K562 (cell line): Measurements from ENCODE around the gene DAPK2. TPM values are rescaled to one million over a fixed set of nuclear protein-coding genes. Genes with fewer than 3 reads are reported as not detected.

Experiments used
- ATAC-seq: fragments of 200-7000 bp; cut with Tn5 transposase; 3 replicates; pipeline ENCODE4 v1.9.1; 2020; ENCODE audit warnings: moderate library complexity
- BruUV-seq: library from RNA; stranded (reverse); fragments of 400-500 nt; replicated peaks from 2 replicates; lab custom pipeline; 2021; lab: Mats Ljungman, UMichigan
- CTCF ChIA-PET: fragments of 300-600 bp; formaldehyde crosslinking; extraction: SDS; loops from one replicate; lab custom pipeline; 2021; ENCODE audit warnings: low intra/inter-chr PET ratio; lab: Yijun Ruan, JAX
- POLR2A ChIA-PET: fragments of 300-600, 350-650 bp; sonication (Branson Sonifier 250); formaldehyde crosslinking; extraction: SDS; loops from one replicate; lab custom pipeline; 2021; ENCODE audit warnings: antibody characterized with exemption, inconsistent platforms; lab: Yijun Ruan, JAX
- DNase-seq, 4 experiments: peaks; one replicate each; pipeline versions ENCODE4 v3.0.0 to v3.0.0-alpha.2; 2011 to 2018; ENCODE audit warnings: low spot score in 3 of 4, mixed read lengths in 3 of 4; ENCODE audit errors: extremely low read depth in 1 of 4
- FAIRE-seq: peaks from 2 replicates; lab custom pipeline; 2011; peaks lifted over from hg19 to GRCh38; lab: Jason Lieb, UNC
- H2AFZ ChIP-seq: 2 replicates; pipeline ENCODE4 v1.6.0; 2011; ENCODE audit warnings: low read depth, low read length, control low read depth, inconsistent platforms
- H3K27ac ChIP-seq: fragments of 200-600 bp; 3 replicates; pipeline ENCODE4 v1.8.0; 2011; ENCODE audit warnings: low read depth, mild to moderate bottlenecking, control low read depth, inconsistent platforms, low read length, moderate library complexity, mixed read lengths; ENCODE audit errors: extremely low read depth
- H3K27me3 ChIP-seq, 2 experiments: fragments of 300-600 bp in 1 of 2; 2 replicates in 1 of 2; 3 replicates in 1 of 2; pipeline versions ENCODE4 v1.6.0 to v1.8.0; 2011; ENCODE audit warnings: inconsistent platforms in 2 of 2, low read length in 2 of 2, mild to moderate bottlenecking in 1 of 2, mixed read lengths in 1 of 2, moderate library complexity in 1 of 2; ENCODE audit not compliant: control insufficient read depth in 2 of 2, insufficient read depth in 2 of 2
- H3K36me3 ChIP-seq: fragments of 300-600 bp; 3 replicates; pipeline ENCODE4 v1.8.0; 2011; ENCODE audit warnings: mild to moderate bottlenecking, low read length, inconsistent platforms; ENCODE audit not compliant: control insufficient read depth, insufficient read depth
- H3K4me1 ChIP-seq, 2 experiments: fragments of 200-600 bp in 1 of 2; replicated peaks in 1 of 2; 2 replicates in 1 of 2; 3 replicates in 1 of 2; pipeline versions ENCODE4 v1.5.1 to v1.8.0; 2011; ENCODE audit warnings: inconsistent platforms in 2 of 2, low read length in 2 of 2, mild to moderate bottlenecking in 1 of 2, mixed read lengths in 1 of 2, moderate library complexity in 1 of 2; ENCODE audit not compliant: control insufficient read depth in 2 of 2, insufficient read depth in 2 of 2
- H3K4me2 ChIP-seq: 2 replicates; pipeline ENCODE4 v1.6.1; 2011; ENCODE audit warnings: low read length, control low read depth, inconsistent platforms, mixed read lengths; ENCODE audit not compliant: insufficient read depth
- H3K4me3 ChIP-seq: fragments of 200-600 bp; sonication (generic), shearing (Covaris generic); 2 replicates; pipeline ENCODE4 v1.5.1; 2016; ENCODE audit warnings: control low read depth, inconsistent platforms
- H3K79me2 ChIP-seq: fragments of 200-600 bp; 3 replicates; pipeline ENCODE4 v1.8.0; 2011; ENCODE audit warnings: low read length, inconsistent platforms; ENCODE audit not compliant: control insufficient read depth, insufficient read depth
- H3K9ac ChIP-seq, 2 experiments: 2 replicates each; pipeline versions ENCODE4 v1.6.0 to v1.6.1; 2011; ENCODE audit warnings: low read depth in 2 of 2, low read length in 2 of 2, control low read depth in 1 of 2, inconsistent platforms in 1 of 2, mild to moderate bottlenecking in 1 of 2, mixed read lengths in 1 of 2; ENCODE audit not compliant: insufficient read depth in 1 of 2
- H3K9me1 ChIP-seq: one replicate; pipeline ENCODE4 v1.6.0; 2011; ENCODE audit warnings: inconsistent platforms, mild to moderate bottlenecking, low read length, moderate library complexity; ENCODE audit not compliant: control insufficient read depth, insufficient read depth
- H3K9me3 ChIP-seq: replicated peaks from 2 replicates; pipeline ENCODE4 v1.5.1; 2011; ENCODE audit warnings: low read depth, low read length, inconsistent platforms; ENCODE audit not compliant: control insufficient read depth, insufficient read depth
- H4K20me1 ChIP-seq: replicated peaks from 2 replicates; pipeline ENCODE4 v1.6.1; 2011; ENCODE audit warnings: low read length, inconsistent platforms, mixed read lengths; ENCODE audit not compliant: control insufficient read depth, insufficient read depth
- CTBP1 ChIP-seq: fragments of 450-650 bp; IDR thresholded peaks from 2 replicates; pipeline ENCODE4 v1.6.1; 2016; ENCODE audit warnings: borderline replicate concordance
- E2F1 ChIP-seq: sonication (generic); formaldehyde crosslinking; IDR thresholded peaks from 2 replicates; pipeline ENCODE4 v1.8.1; 2023; ENCODE audit warnings: mild to moderate bottlenecking, missing genetic modification reagents, moderate library complexity
- ERF ChIP-seq: fragments of 450-650 bp; formaldehyde crosslinking; IDR thresholded peaks from 2 replicates; pipeline ENCODE4 v1.4.0; 2020; ENCODE audit warnings: mild to moderate bottlenecking, mixed read lengths
- MAFG ChIP-seq: fragments of 450-650 bp; conservative IDR thresholded peaks from 2 replicates; pipeline ENCODE4 v1.6.1; 2016; ENCODE audit warnings: missing genetic modification characterization, missing compliant biosample characterization
- SLC30A9 ChIP-seq: fragments of 250-450 bp; sonication (Bioruptor Pico); IDR thresholded peaks from 2 replicates; pipeline ENCODE4 v1.8.0; 2022; ENCODE audit warnings: mild to moderate bottlenecking, moderate library complexity
- TCFL5 ChIP-seq: fragments of 250-450 bp; sonication (Bioruptor Pico); conservative IDR thresholded peaks from 2 replicates; pipeline ENCODE4 v1.6.1; 2021; ENCODE audit warnings: mild to moderate bottlenecking, moderate library complexity, matching md5 sums
- ZNF830 ChIP-seq: fragments of 250-450 bp; sonication (Bioruptor Pico); IDR thresholded peaks from 2 replicates; pipeline ENCODE4 v1.5.0; 2021; ENCODE audit warnings: mild to moderate bottlenecking
- WGBS: fragments of 100-300 bp; shearing (Covaris generic); methylation state at CpG from one replicate; pipeline ENCODE4 v1.1.6; 2016; ENCODE audit warnings: low coverage, mixed read lengths; ENCODE audit not compliant: insufficient coverage; ENCODE audit errors: missing lambda C conversion rate; 5-methylcytosine and 5-hydroxymethylcytosine counted together
- in situ Hi-C: fragments of 300-500 bp; cut with MboI; formaldehyde crosslinking; loops from 4 replicates; pipeline ENCODE4 v1.15.0; 2018; ENCODE audit warnings: inconsistent platforms, mixed read lengths
- intact Hi-C: fragments of 100-400 bp; cut with micrococcal nuclease; formaldehyde crosslinking; loops from 2 replicates; pipeline ENCODE4 v1.14.2; 2022
- polyA plus RNA-seq, 8 experiments: library from polyadenylated mRNA; depleted of rRNA in 4 of 8; stranded (reverse) in 5 of 8; unstranded in 3 of 8; fragments of >200 nt; fragmentation: Nextera tagmentation in 2 of 8; fragmentation: Illumina TruSeq in 1 of 8; extraction: Ambion mirVana in 2 of 8; extraction: Trizol in 1 of 8; gene quantifications; 2 replicates each; pipeline versions ENCODE4 v1.2.1 to v1.2.3, GENCODE V29; 2011 to 2014; ENCODE audit warnings: inconsistent platforms in 1 of 8, missing spikeins in 1 of 8
- total RNA-seq, 7 experiments: library from RNA; depleted of rRNA in 6 of 7; stranded (reverse); fragments of >200 nt in 6 of 7; fragmentation: Illumina TruSeq in 2 of 7; extraction: Trizol in 2 of 7; gene quantifications; 2 replicates each; pipeline versions ENCODE4 v1.2.1 to v1.2.3, GENCODE V29; 2011 to 2021; ENCODE audit warnings: low replicate concordance in 1 of 7
- TF ChIP-seq, protein P1 (sequence below): sonication (generic); formaldehyde crosslinking; IDR thresholded peaks from 2 replicates; pipeline ENCODE4 v1.8.0; 2023; ENCODE audit warnings: missing genetic modification reagents, mild to moderate bottlenecking, borderline replicate concordance
- TF ChIP-seq, protein P2 (sequence below): sonication (generic); formaldehyde crosslinking; IDR thresholded peaks from 2 replicates; pipeline ENCODE4 v1.8.0; 2022; ENCODE audit warnings: mild to moderate bottlenecking, missing genetic modification reagents
- TF ChIP-seq, protein P3 (sequence below): fragments of 250-450 bp; sonication (Bioruptor Pico); IDR thresholded peaks from 2 replicates; pipeline ENCODE4 v1.8.0; 2021; ENCODE audit warnings: moderate library complexity, mild to moderate bottlenecking, inconsistent platforms

The DAPK2 gene
- total and polyA plus RNA-seq, 9 of the 15 experiments (the other 6 are each of a cell fraction or from before 2014, with no cell fraction given) = 0.14 to 5.2 (median 2.2) TPM

- peak overlapping the region; percentile 28; the same call in 1 of the 2 replicates for H3K4me2 ChIP-seq
- H3K9me3 ChIP-seq = no peaks in the 10 kb centered on the region
- DNase-seq = peak; percentile 75 to 93 (median 80)
- H3K4me1 ChIP-seq = peaks cover 51 to 57% of the 10 kb centered on the region in 2 experiments
- POLR2A ChIA-PET = interaction anchor here (0.7 to 1.1 kb wide), 2 partner anchors 11 to 14 kb away, joined by 3 read pairs; no protein-coding TSS in a partner anchor
- BruUV-seq = no TSS peak
- peak; percentile 97 for FAIRE-seq
- peaks cover 5% of the 10 kb centered on the region; the same call in 1 of the 3 replicates for H3K36me3 ChIP-seq
- H2AFZ ChIP-seq = peak overlapping the region; percentile 82
- H4K20me1 ChIP-seq = no peaks in the 10 kb centered on the region; the same call in 1 of the 2 replicates
- 7% methylated on average over 8 of the region's 8 CpGs for WGBS
- H3K79me2 ChIP-seq = peaks cover 27% of the 10 kb centered on the region
- peak; percentile 72 for ATAC-seq
- CTCF ChIA-PET = interaction anchor here (0.6 to 2.7 kb wide), 4 partner anchors 65 to 139 kb away, joined by 3 to 13 read pairs (median 8); no protein-coding TSS in a partner anchor
- intact Hi-C loops (loop anchor here (1.0 to 5.0 kb wide), 5 partner anchors 65 to 280 kb away; no protein-coding TSS in a partner anchor), in situ Hi-C loops (no loop called here)
- H3K27ac ChIP-seq = peak overlapping the region; percentile 40; the same call in 2 of the 3 replicates
- H3K27me3 ChIP-seq = no peaks in the 10 kb centered on the region
- peak overlapping the region; percentile 24 to 70; a peak in 2 of 4 replicates for H3K9ac ChIP-seq
- no peak overlapping the region for H3K4me3 ChIP-seq
- H3K9me1 ChIP-seq = no peaks in the 10 kb centered on the region
- peak; percentile 74 for TF ChIP-seq CTBP1
- TF ChIP-seq, protein P1, sequence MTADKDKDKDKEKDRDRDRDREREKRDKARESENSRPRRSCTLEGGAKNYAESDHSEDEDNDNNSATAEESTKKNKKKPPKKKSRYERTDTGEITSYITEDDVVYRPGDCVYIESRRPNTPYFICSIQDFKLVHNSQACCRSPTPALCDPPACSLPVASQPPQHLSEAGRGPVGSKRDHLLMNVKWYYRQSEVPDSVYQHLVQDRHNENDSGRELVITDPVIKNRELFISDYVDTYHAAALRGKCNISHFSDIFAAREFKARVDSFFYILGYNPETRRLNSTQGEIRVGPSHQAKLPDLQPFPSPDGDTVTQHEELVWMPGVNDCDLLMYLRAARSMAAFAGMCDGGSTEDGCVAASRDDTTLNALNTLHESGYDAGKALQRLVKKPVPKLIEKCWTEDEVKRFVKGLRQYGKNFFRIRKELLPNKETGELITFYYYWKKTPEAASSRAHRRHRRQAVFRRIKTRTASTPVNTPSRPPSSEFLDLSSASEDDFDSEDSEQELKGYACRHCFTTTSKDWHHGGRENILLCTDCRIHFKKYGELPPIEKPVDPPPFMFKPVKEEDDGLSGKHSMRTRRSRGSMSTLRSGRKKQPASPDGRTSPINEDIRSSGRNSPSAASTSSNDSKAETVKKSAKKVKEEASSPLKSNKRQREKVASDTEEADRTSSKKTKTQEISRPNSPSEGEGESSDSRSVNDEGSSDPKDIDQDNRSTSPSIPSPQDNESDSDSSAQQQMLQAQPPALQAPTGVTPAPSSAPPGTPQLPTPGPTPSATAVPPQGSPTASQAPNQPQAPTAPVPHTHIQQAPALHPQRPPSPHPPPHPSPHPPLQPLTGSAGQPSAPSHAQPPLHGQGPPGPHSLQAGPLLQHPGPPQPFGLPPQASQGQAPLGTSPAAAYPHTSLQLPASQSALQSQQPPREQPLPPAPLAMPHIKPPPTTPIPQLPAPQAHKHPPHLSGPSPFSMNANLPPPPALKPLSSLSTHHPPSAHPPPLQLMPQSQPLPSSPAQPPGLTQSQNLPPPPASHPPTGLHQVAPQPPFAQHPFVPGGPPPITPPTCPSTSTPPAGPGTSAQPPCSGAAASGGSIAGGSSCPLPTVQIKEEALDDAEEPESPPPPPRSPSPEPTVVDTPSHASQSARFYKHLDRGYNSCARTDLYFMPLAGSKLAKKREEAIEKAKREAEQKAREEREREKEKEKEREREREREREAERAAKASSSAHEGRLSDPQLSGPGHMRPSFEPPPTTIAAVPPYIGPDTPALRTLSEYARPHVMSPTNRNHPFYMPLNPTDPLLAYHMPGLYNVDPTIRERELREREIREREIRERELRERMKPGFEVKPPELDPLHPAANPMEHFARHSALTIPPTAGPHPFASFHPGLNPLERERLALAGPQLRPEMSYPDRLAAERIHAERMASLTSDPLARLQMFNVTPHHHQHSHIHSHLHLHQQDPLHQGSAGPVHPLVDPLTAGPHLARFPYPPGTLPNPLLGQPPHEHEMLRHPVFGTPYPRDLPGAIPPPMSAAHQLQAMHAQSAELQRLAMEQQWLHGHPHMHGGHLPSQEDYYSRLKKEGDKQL (CRISPR knock-in tag) = no peak
- TF ChIP-seq, protein P2, sequence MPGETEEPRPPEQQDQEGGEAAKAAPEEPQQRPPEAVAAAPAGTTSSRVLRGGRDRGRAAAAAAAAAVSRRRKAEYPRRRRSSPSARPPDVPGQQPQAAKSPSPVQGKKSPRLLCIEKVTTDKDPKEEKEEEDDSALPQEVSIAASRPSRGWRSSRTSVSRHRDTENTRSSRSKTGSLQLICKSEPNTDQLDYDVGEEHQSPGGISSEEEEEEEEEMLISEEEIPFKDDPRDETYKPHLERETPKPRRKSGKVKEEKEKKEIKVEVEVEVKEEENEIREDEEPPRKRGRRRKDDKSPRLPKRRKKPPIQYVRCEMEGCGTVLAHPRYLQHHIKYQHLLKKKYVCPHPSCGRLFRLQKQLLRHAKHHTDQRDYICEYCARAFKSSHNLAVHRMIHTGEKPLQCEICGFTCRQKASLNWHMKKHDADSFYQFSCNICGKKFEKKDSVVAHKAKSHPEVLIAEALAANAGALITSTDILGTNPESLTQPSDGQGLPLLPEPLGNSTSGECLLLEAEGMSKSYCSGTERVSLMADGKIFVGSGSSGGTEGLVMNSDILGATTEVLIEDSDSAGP (CRISPR knock-in tag) = 0 out of 2 replicates have a peak, but pooled peaks have one; percentile 55
- TF ChIP-seq ERF (CRISPR knock-in tag) = 0 out of 2 replicates have a peak, but pooled peaks have one; percentile 42
- TF ChIP-seq, protein P3, sequence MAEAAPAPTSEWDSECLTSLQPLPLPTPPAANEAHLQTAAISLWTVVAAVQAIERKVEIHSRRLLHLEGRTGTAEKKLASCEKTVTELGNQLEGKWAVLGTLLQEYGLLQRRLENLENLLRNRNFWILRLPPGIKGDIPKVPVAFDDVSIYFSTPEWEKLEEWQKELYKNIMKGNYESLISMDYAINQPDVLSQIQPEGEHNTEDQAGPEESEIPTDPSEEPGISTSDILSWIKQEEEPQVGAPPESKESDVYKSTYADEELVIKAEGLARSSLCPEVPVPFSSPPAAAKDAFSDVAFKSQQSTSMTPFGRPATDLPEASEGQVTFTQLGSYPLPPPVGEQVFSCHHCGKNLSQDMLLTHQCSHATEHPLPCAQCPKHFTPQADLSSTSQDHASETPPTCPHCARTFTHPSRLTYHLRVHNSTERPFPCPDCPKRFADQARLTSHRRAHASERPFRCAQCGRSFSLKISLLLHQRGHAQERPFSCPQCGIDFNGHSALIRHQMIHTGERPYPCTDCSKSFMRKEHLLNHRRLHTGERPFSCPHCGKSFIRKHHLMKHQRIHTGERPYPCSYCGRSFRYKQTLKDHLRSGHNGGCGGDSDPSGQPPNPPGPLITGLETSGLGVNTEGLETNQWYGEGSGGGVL (CRISPR knock-in tag) = no peak
- no peak for TF ChIP-seq MAFG (tag)
- TF ChIP-seq SLC30A9 (CRISPR knock-in tag) = no peak
- no peak for TF ChIP-seq E2F1 (CRISPR knock-in tag)
- TF ChIP-seq ZNF830 (CRISPR knock-in tag) = no peak
- TF ChIP-seq TCFL5 = no peak
Measured at GRCh38 chr15:63891079-63891767, 155.1 kb downstream of the DAPK2 start.
